SK-N-SH treated with all-trans-retinoic acid at 6 μM for 48 hours (cell line): ENCODE results near the gene KDM5A.

Experiments used
- SNAI2 ChIP-seq: fragments of 250-450 bp; sonication (Bioruptor Pico); IDR thresholded peaks from 2 replicates; pipeline ENCODE4 v1.5.0; 2020; ENCODE audit warnings: mild to moderate bottlenecking, moderate library complexity
- ZFP3 ChIP-seq: fragments of 250-450 bp; sonication (Bioruptor Pico); IDR thresholded peaks from 2 replicates; pipeline ENCODE4 v1.5.0; 2020; ENCODE audit warnings: mild to moderate bottlenecking, moderate library complexity
- ZFP30 ChIP-seq: fragments of 450-650 bp; formaldehyde crosslinking; IDR thresholded peaks from 2 replicates; pipeline ENCODE4 v1.5.0; 2022; ENCODE audit warnings: mild to moderate bottlenecking, moderate library complexity
- ZNF565 ChIP-seq: fragments of 450-650 bp; formaldehyde crosslinking; conservative IDR thresholded peaks from 2 replicates; pipeline ENCODE4 v1.5.0; 2020; ENCODE audit warnings: low read depth, mild to moderate bottlenecking, moderate library complexity
- TF ChIP-seq, protein P1 (sequence below): fragments of 250-450 bp; sonication (Bioruptor Pico); IDR thresholded peaks from 2 replicates; pipeline ENCODE4 v1.8.0; 2020; ENCODE audit warnings: mild to moderate bottlenecking, moderate library complexity, borderline replicate concordance

DNA sequence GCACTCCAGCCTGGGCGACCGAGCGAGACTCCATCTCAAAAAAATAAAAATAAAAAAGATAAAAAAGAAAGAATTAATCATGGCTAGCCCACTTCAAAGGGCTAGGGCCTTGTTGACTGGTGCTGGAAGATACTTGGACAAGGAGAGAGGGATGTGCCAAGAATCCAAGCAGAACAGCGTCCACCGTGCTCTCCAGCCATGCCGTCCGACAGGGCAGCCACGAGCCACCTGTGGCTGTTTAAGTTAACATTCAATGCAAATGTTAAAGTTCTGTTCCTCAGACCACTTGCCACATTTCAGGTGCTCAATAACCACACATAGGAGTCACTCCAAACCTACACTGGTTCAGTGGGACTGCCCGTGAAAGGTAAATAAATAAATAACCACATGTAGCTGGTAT, 147.9 kb downstream of the KDM5A start:
- TF ChIP-seq ZFP30: no peak
- TF ChIP-seq SNAI2 (CRISPR knock-in tag): no peak
- TF ChIP-seq, protein P1, sequence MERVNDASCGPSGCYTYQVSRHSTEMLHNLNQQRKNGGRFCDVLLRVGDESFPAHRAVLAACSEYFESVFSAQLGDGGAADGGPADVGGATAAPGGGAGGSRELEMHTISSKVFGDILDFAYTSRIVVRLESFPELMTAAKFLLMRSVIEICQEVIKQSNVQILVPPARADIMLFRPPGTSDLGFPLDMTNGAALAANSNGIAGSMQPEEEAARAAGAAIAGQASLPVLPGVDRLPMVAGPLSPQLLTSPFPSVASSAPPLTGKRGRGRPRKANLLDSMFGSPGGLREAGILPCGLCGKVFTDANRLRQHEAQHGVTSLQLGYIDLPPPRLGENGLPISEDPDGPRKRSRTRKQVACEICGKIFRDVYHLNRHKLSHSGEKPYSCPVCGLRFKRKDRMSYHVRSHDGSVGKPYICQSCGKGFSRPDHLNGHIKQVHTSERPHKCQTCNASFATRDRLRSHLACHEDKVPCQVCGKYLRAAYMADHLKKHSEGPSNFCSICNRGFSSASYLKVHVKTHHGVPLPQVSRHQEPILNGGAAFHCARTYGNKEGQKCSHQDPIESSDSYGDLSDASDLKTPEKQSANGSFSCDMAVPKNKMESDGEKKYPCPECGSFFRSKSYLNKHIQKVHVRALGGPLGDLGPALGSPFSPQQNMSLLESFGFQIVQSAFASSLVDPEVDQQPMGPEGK: no peak
- TF ChIP-seq ZFP3 (CRISPR knock-in tag): no peak
- TF ChIP-seq ZNF565 (CRISPR knock-in tag): no peak
